GM10248 (cell line): Measurements from ENCODE around the gene GATA3.
A peak's percentile ranks its signal among the peaks of the same experiment; 100 is the strongest.

Source experiments
- CTCF ChIA-PET: fragments of 300-600 bp; sonication (Branson Sonifier 250); formaldehyde crosslinking; extraction: SDS; loops from one replicate; lab custom pipeline; 2021; ENCODE audit warnings: antibody characterized with exemption; lab: Yijun Ruan, JAX
- POLR2A ChIA-PET: fragments of 350-650 bp; sonication (Branson Sonifier 250); formaldehyde crosslinking; extraction: SDS; loops from one replicate; lab custom pipeline; 2020; ENCODE audit warnings: antibody characterized with exemption; lab: Yijun Ruan, JAX
- DNase-seq: peaks from one replicate; pipeline ENCODE4 v3.0.0; 2012; ENCODE audit errors: extremely low spot score
- CTCF ChIP-seq: IDR thresholded peaks from 2 replicates; pipeline ENCODE4 v1.5.1; 2012; ENCODE audit warnings: mild to moderate bottlenecking, low read depth; ENCODE audit errors: extremely low read depth, missing control alignments, control extremely low read depth

The GATA3 gene

GRCh38 chr10:8085251-8085650, 30.8 kb downstream of the GATA3 start:
- ChIA-PET POLR2A (no interaction called here), CTCF (interaction anchor here (1.3 to 1.4 kb wide), 2 partner anchors 12 to 18 kb away, joined by 3 read pairs; no protein-coding TSS in a partner anchor)
- no peak for DNase-seq
- TF ChIP-seq CTCF = no peak

- CTCF ChIA-PET = interaction anchor here (1.0 kb wide), 1 partner anchor 11 kb away, joined by 3 read pairs; no protein-coding TSS in a partner anchor
- POLR2A ChIA-PET = no interaction called here
- no peak for TF ChIP-seq CTCF
- no peak for DNase-seq
These were observed 31.8 kb downstream of the GATA3 start for GRCh38 chr10:8086315-8086714.

GRCh38 chr10:8088504-8088903, 34.0 kb downstream of the GATA3 start:
- CTCF ChIA-PET = no interaction called here
- peak; percentile 48 for DNase-seq
- no peak for TF ChIP-seq CTCF
- POLR2A ChIA-PET = no interaction called here

- DNase-seq = no peak
- TF ChIP-seq CTCF = no peak
- CTCF ChIA-PET = interaction anchor here (0.7 to 1.0 kb wide), 2 partner anchors 9 to 10 kb away, joined by 3 read pairs; no protein-coding TSS in a partner anchor
- POLR2A ChIA-PET = no interaction called here
These were observed 37.9 kb downstream of the GATA3 start for GRCh38 chr10:8092428-8092827.

- no peak for DNase-seq
- no peak for TF ChIP-seq CTCF
- ChIA-PET POLR2A (no interaction called here), CTCF (no interaction called here)
These were observed 41.5 kb downstream of the GATA3 start for GRCh38 chr10:8095959-8096358.

- TF ChIP-seq CTCF = no peak
- CTCF ChIA-PET = interaction anchor here (0.6 to 1.4 kb wide), 3 partner anchors 11 to 51 kb away, joined by 3 read pairs; no protein-coding TSS in a partner anchor
These were observed 42.4 kb downstream of the GATA3 start for GRCh38 chr10:8096931-8097330.

More at GRCh38 chr10:8096931-8097330, 42.4 kb downstream of the GATA3 start:
- POLR2A ChIA-PET = no interaction called here
- DNase-seq = no peak
